CD8-positive, alpha-beta memory T cell (primary cell): ENCODE data around the gene ZNF587. TPM values are rescaled to one million over a fixed set of nuclear protein-coding genes. Genes with fewer than 3 reads are reported as not detected.
A peak's percentile ranks its signal among the peaks of the same experiment; 100 is the strongest.
"Not testable (repeated sequence)": the region's sequence is repeated elsewhere in the genome, so short reads cannot be mapped to it uniquely, and the experiment has no call there.

Source experiments
- CTCF ChIA-PET: fragments of 350-600 bp; sonication (Branson Sonifier 250); formaldehyde crosslinking; loops from one replicate; lab custom pipeline; 2021; ENCODE audit warnings: antibody characterized with exemption; lab: Charles Lee
- POLR2A ChIA-PET: fragments of 350-600 bp; sonication (Branson Sonifier 250); formaldehyde crosslinking; loops from one replicate; lab custom pipeline; 2021; ENCODE audit warnings: antibody characterized with exemption; lab: Charles Lee
- DNase-seq, 5 donors: peaks; one replicate each; pipeline versions ENCODE4 v3.0.0 to v3.0.0-alpha.2; 2020 to 2022; ENCODE audit warnings: mixed read lengths in 1 of 5
- H3K27ac ChIP-seq: one replicate; pipeline ENCODE4 v1.7.0; 2013; ENCODE audit warnings: low read depth, mild to moderate bottlenecking, low read length, moderate library complexity
- H3K27me3 ChIP-seq: 2 replicates; pipeline ENCODE4 v1.7.0; 2013; ENCODE audit warnings: low read length, mild to moderate bottlenecking; ENCODE audit not compliant: insufficient read depth, poor library complexity, severe bottlenecking
- H3K36me3 ChIP-seq: 2 replicates; pipeline ENCODE4 v1.7.0; 2013; ENCODE audit warnings: mild to moderate bottlenecking, low read length, moderate library complexity; ENCODE audit not compliant: insufficient read depth
- H3K4me1 ChIP-seq: 2 replicates; pipeline ENCODE4 v1.7.0; 2013; ENCODE audit warnings: mild to moderate bottlenecking, low read length, moderate library complexity; ENCODE audit not compliant: insufficient read depth
- H3K4me3 ChIP-seq: 2 replicates; pipeline ENCODE4 v1.7.0; 2013; ENCODE audit warnings: mild to moderate bottlenecking, low read length
- H3K9me3 ChIP-seq: 2 replicates; pipeline ENCODE4 v1.7.0; 2013; ENCODE audit warnings: mild to moderate bottlenecking, low read length
- H3K27ac Mint-ChIP-seq, 8 donors: one replicate each; pipeline ENCODE4 v1.8.0; 2020 to 2021; ENCODE audit warnings: mixed read lengths in 8 of 8, mild to moderate bottlenecking in 6 of 8, inconsistent platforms in 3 of 8, moderate library complexity in 3 of 8
- H3K27me3 Mint-ChIP-seq, 2 donors: one replicate each; pipeline ENCODE4 v1.8.0; 2020 to 2021; ENCODE audit warnings: mixed read lengths in 2 of 2, mild to moderate bottlenecking in 1 of 2, moderate library complexity in 1 of 2
- H3K36me3 Mint-ChIP-seq, 3 donors: one replicate each; pipeline ENCODE4 v1.8.0; 2020 to 2021; ENCODE audit warnings: mixed read lengths in 3 of 3, inconsistent platforms in 1 of 3, mild to moderate bottlenecking in 1 of 3
- H3K4me1 Mint-ChIP-seq, 3 donors: one replicate each; pipeline ENCODE4 v1.8.0; 2020 to 2021; ENCODE audit warnings: mixed read lengths in 3 of 3, inconsistent platforms in 1 of 3, mild to moderate bottlenecking in 1 of 3
- H3K4me3 Mint-ChIP-seq, 7 donors: one replicate each; pipeline ENCODE4 v1.8.0; 2020 to 2021; ENCODE audit warnings: mixed read lengths in 7 of 7, mild to moderate bottlenecking in 6 of 7, moderate library complexity in 4 of 7, inconsistent platforms in 2 of 7
- H3K9me3 Mint-ChIP-seq, 5 donors: one replicate each; pipeline ENCODE4 v1.8.0; 2020 to 2022; ENCODE audit warnings: mixed read lengths in 5 of 5, mild to moderate bottlenecking in 3 of 5, moderate library complexity in 2 of 5, inconsistent platforms in 1 of 5
- polyA plus RNA-seq: library from polyadenylated mRNA; unstranded; fragments of 300-500 nt; fragmentation: Illumina TruSeq; gene quantifications from one replicate; pipeline ENCODE4 v1.2.3, GENCODE V29; 2021
- total RNA-seq, 2 experiments: library from RNA; stranded (reverse); gene quantifications; one replicate each; pipeline ENCODE4 v1.2.3, GENCODE V29; 2021

ZNF587 gene
- total and polyA plus RNA-seq, 3 experiments from 2014 or later = 4.8 to 27.2 (median 24.2) TPM

- H3K9me3 ChIP-seq, CTCF ChIA-PET, H3K27ac ChIP-seq, H3K4me3 Mint-ChIP-seq, POLR2A ChIA-PET, H3K4me3 ChIP-seq, H3K4me1 ChIP-seq, H3K27me3 Mint-ChIP-seq, DNase-seq, H3K27me3 ChIP-seq, H3K36me3 ChIP-seq: not testable (repeated sequence)
- Mint-ChIP-seq H3K4me1 (peaks cover 27 to 28% (median 28%) of the 10 kb centered on the region in 3 donors), H3K9me3 (peaks cover 0 to 59% (median 34%) of the 10 kb centered on the region in 5 donors), H3K36me3 (peaks cover 13 to 55% (median 21%) of the 10 kb centered on the region in 3 donors), H3K27ac (peak overlapping the region in 1 of 8 donors; percentile 17)
Observed at GRCh38 chr19:57890706-57891105, 41.0 kb downstream of the ZNF587 start.

GRCh38 chr19:57900311-57900710, 50.7 kb downstream of the ZNF587 start:
- Histone ChIP-seq H3K4me1 (no peaks in the 10 kb centered on the region), H3K4me3 (no peak overlapping the region), H3K9me3 (no peaks in the 10 kb centered on the region), H3K27me3 (no peaks in the 10 kb centered on the region), H3K36me3 (no peaks in the 10 kb centered on the region), H3K27ac (no peak overlapping the region)
- Mint-ChIP-seq H3K9me3 (peaks cover 0 to 80% (median 7%) of the 10 kb centered on the region in 5 donors), H3K4me3 (no peak overlapping the region), H3K27me3 (peaks cover 0 to 1% of the 10 kb centered on the region in 2 donors), H3K4me1 (peaks cover 3 to 11% (median 6%) of the 10 kb centered on the region in 3 donors), H3K36me3 (peaks cover 0 to 28% (median 3%) of the 10 kb centered on the region in 3 donors), H3K27ac (no peak overlapping the region)
- ChIA-PET POLR2A (no interaction called here), CTCF (no interaction called here)
- DNase-seq = no peak

- POLR2A ChIA-PET = no interaction called here
- H3K4me3 ChIP-seq = no peak overlapping the region
- Mint-ChIP-seq H3K27ac (peak overlapping the region in 1 of 8 donors; percentile 27), H3K36me3 (peaks cover 10 to 39% (median 24%) of the 10 kb centered on the region in 3 donors), H3K27me3 (peaks cover 0 to 1% of the 10 kb centered on the region in 2 donors), H3K4me1 (peaks cover 3 to 11% (median 6%) of the 10 kb centered on the region in 3 donors), H3K4me3 (no peak overlapping the region), H3K9me3 (peaks cover 0 to 82% (median 17%) of the 10 kb centered on the region in 5 donors)
- no peaks in the 10 kb centered on the region for H3K4me1 ChIP-seq
- H3K27me3 ChIP-seq = no peaks in the 10 kb centered on the region
- no peaks in the 10 kb centered on the region for H3K36me3 ChIP-seq
- H3K27ac ChIP-seq = no peak overlapping the region
- H3K9me3 ChIP-seq = peaks cover 17% of the 10 kb centered on the region
- CTCF ChIA-PET = no interaction called here
- DNase-seq = no peak
Observed at GRCh38 chr19:57903618-57904184, 54.0 kb downstream of the ZNF587 start.

- Histone ChIP-seq H3K9me3 (peaks cover 17% of the 10 kb centered on the region), H3K4me1 (no peaks in the 10 kb centered on the region), H3K27ac (no peak overlapping the region), H3K36me3 (no peaks in the 10 kb centered on the region), H3K27me3 (no peaks in the 10 kb centered on the region), H3K4me3 (no peak overlapping the region)
- ChIA-PET CTCF (interaction anchor here (1.2 kb wide), 1 partner anchor 9 kb away, joined by 3 read pairs; no protein-coding TSS in a partner anchor), POLR2A (no interaction called here)
- Mint-ChIP-seq H3K4me3 (no peak overlapping the region), H3K36me3 (peaks cover 10 to 47% (median 34%) of the 10 kb centered on the region in 3 donors), H3K27me3 (peaks cover 0 to 1% of the 10 kb centered on the region in 2 donors), H3K9me3 (peaks cover 0 to 84% (median 19%) of the 10 kb centered on the region in 5 donors), H3K4me1 (peaks cover 3 to 11% (median 6%) of the 10 kb centered on the region in 3 donors), H3K27ac (no peak overlapping the region)
- DNase-seq = no peak
Observed at GRCh38 chr19:57905258-57905657, 55.6 kb downstream of the ZNF587 start.

GRCh38 chr19:57907394-57907793, 57.7 kb downstream of the ZNF587 start:
- DNase-seq = no peak
- Histone ChIP-seq H3K4me1 (no peaks in the 10 kb centered on the region), H3K27me3 (no peaks in the 10 kb centered on the region), H3K4me3 (no peak overlapping the region), H3K27ac (no peak overlapping the region), H3K9me3 (peaks cover 17% of the 10 kb centered on the region), H3K36me3 (peaks cover 18% of the 10 kb centered on the region)
- Mint-ChIP-seq H3K4me3 (no peak overlapping the region), H3K27me3 (no peaks in the 10 kb centered on the region), H3K9me3 (peaks cover 0 to 85% (median 32%) of the 10 kb centered on the region in 5 donors), H3K27ac (peak overlapping the region in 1 of 8 donors; percentile 52), H3K36me3 (peaks cover 28 to 65% (median 53%) of the 10 kb centered on the region in 3 donors), H3K4me1 (peaks cover 9 to 24% (median 18%) of the 10 kb centered on the region in 3 donors)
- POLR2A ChIA-PET = no interaction called here
- CTCF ChIA-PET = no interaction called here

GRCh38 chr19:57914531-57914930, 64.9 kb downstream of the ZNF587 start:
- ChIA-PET POLR2A (interaction anchor here (0.6 to 0.7 kb wide), 2 partner anchors 26 to 494 kb away, joined by 3 to 5 read pairs; partner anchors contain the start of gene ZNF584), CTCF (interaction anchor here (0.9 kb wide), 1 partner anchor 26 kb away, joined by 3 read pairs; no protein-coding TSS in a partner anchor)
- Mint-ChIP-seq H3K4me1 (peaks cover 35 to 51% (median 48%) of the 10 kb centered on the region in 3 donors), H3K4me3 (peak overlapping the region; percentile 92 to 99 (median 96)), H3K27me3 (no peaks in the 10 kb centered on the region), H3K27ac (peak overlapping the region in 7 of 8 donors; percentile 7 to 98 (median 50)), H3K9me3 (peaks cover 0 to 69% (median 31%) of the 10 kb centered on the region in 5 donors), H3K36me3 (peaks cover 35 to 69% (median 59%) of the 10 kb centered on the region in 3 donors)
- H3K36me3 ChIP-seq = peaks cover 28% of the 10 kb centered on the region
- H3K9me3 ChIP-seq = no peaks in the 10 kb centered on the region
- no peaks in the 10 kb centered on the region for H3K27me3 ChIP-seq
- peaks cover 17% of the 10 kb centered on the region for H3K4me1 ChIP-seq
- H3K27ac ChIP-seq = no peak overlapping the region
- H3K4me3 ChIP-seq = peak overlapping the region; percentile 17
- no peak for DNase-seq

Other genes with a start within 250 kb of the ZNF587 start
- gene ZNF530, start 250.0 kb upstream of the ZNF587 start, total RNA-seq = 10 to 100 TPM; 10.5 to 12.6 TPM
- 6.2 TPM for gene ZNF530, start 250.0 kb upstream of the ZNF587 start, polyA plus RNA-seq
- gene ZNF134, start 235.6 kb upstream of the ZNF587 start, total RNA-seq = 10 to 100 TPM; 19.1 to 22.1 TPM
- 14.3 TPM for gene ZNF134, start 235.6 kb upstream of the ZNF587 start, polyA plus RNA-seq
- gene ZNF211, start 216.7 kb upstream of the ZNF587 start, total RNA-seq = 10 to 100 TPM; 12.1 TPM
- 17.9 TPM for gene ZNF211, start 216.7 kb upstream of the ZNF587 start, polyA plus RNA-seq
- not detected for gene ZSCAN4, start 180.9 kb upstream of the ZNF587 start, total RNA-seq
- not detected for gene ZSCAN4, start 180.9 kb upstream of the ZNF587 start, polyA plus RNA-seq
- 10 to 100 TPM; 14.5 to 15.6 TPM for gene ZNF551, start 167.9 kb upstream of the ZNF587 start, total RNA-seq
- gene ZNF551, start 167.9 kb upstream of the ZNF587 start, polyA plus RNA-seq = 7.8 TPM
- gene ZNF154, start 140.7 kb upstream of the ZNF587 start, total RNA-seq = 1 to 10 TPM; 6.5 to 7.7 TPM
- gene ZNF154, start 140.7 kb upstream of the ZNF587 start, polyA plus RNA-seq = 2.2 TPM
- 10 to 100 TPM; 10.6 to 11.0 TPM for gene ZNF671, start 122.2 kb upstream of the ZNF587 start, total RNA-seq
- 24.3 TPM for gene ZNF671, start 122.2 kb upstream of the ZNF587 start, polyA plus RNA-seq
- gene ZNF776, start 103.0 kb upstream of the ZNF587 start, total RNA-seq = 10 to 100 TPM; 13.3 to 17.2 TPM
- 7.0 TPM for gene ZNF776, start 103.0 kb upstream of the ZNF587 start, polyA plus RNA-seq
- gene ZNF586, start 80.2 kb upstream of the ZNF587 start, total RNA-seq = 10 to 100 TPM; 15.6 to 17.1 TPM
- gene ZNF586, start 80.2 kb upstream of the ZNF587 start, polyA plus RNA-seq = 18.6 TPM
- gene ZNF552, start 34.9 kb upstream of the ZNF587 start, total RNA-seq = 10 to 100 TPM in 1 of 2 experiments, 1 to 10 TPM in 1; 7.2 to 10.6 TPM
- gene ZNF552, start 34.9 kb upstream of the ZNF587 start, polyA plus RNA-seq = 11.3 TPM
- 10 to 100 TPM; 24.8 to 25.4 TPM for gene ZNF587B, start 19.6 kb upstream of the ZNF587 start, total RNA-seq
- gene ZNF587B, start 19.6 kb upstream of the ZNF587 start, polyA plus RNA-seq = 1.4 TPM
- 10 to 100 TPM; 38.5 to 38.7 TPM for gene ZNF814, start 39.2 kb downstream of the ZNF587 start, total RNA-seq
- 21.2 TPM for gene ZNF814, start 39.2 kb downstream of the ZNF587 start, polyA plus RNA-seq
- gene ZNF417, start 66.7 kb downstream of the ZNF587 start, total RNA-seq = 10 to 100 TPM; 15.8 to 16.8 TPM
- gene ZNF417, start 66.7 kb downstream of the ZNF587 start, polyA plus RNA-seq = 4.4 TPM
- 1 to 10 TPM; 5.1 to 6.7 TPM for gene ZNF418, start 85.5 kb downstream of the ZNF587 start, total RNA-seq
- gene ZNF418, start 85.5 kb downstream of the ZNF587 start, polyA plus RNA-seq = 3.3 TPM
- gene ZNF256, start 97.8 kb downstream of the ZNF587 start, total RNA-seq = 1 to 10 TPM; 7.2 to 8.8 TPM
- gene ZNF256, start 97.8 kb downstream of the ZNF587 start, polyA plus RNA-seq = 4.5 TPM
- gene C19orf18, start 124.7 kb downstream of the ZNF587 start, total RNA-seq = under 1 TPM in 1 of 2 experiments, not detected in 1; 0.33 TPM
- gene C19orf18, start 124.7 kb downstream of the ZNF587 start, polyA plus RNA-seq = 0.41 TPM
- gene ZNF606, start 153.0 kb downstream of the ZNF587 start, total RNA-seq = 1 to 10 TPM; 8.2 to 8.7 TPM
- 3.9 TPM for gene ZNF606, start 153.0 kb downstream of the ZNF587 start, polyA plus RNA-seq
- not detected for gene ZSCAN1, start 184.2 kb downstream of the ZNF587 start, total RNA-seq
- gene ZSCAN1, start 184.2 kb downstream of the ZNF587 start, polyA plus RNA-seq = not detected
- gene ZNF135, start 209.4 kb downstream of the ZNF587 start, total RNA-seq = 1 to 10 TPM; 1.0 to 1.4 TPM
- gene ZNF135, start 209.4 kb downstream of the ZNF587 start, polyA plus RNA-seq = 1.4 TPM
- gene ZSCAN18, start 248.4 kb downstream of the ZNF587 start, total RNA-seq = 10 to 100 TPM; 22.4 to 24.0 TPM
- gene ZSCAN18, start 248.4 kb downstream of the ZNF587 start, polyA plus RNA-seq = 21.4 TPM